HEK293 (cell line): ENCODE results near the gene DYNLT2B.

Experiments used
- CTCF ChIP-seq: fragments of 450-650 bp; formaldehyde crosslinking; IDR thresholded peaks from 2 replicates; pipeline ENCODE4 v1.5.1; 2016; ENCODE audit warnings: missing biosample characterization, missing genetic modification characterization
- HOXC10 ChIP-seq: sonication (generic); formaldehyde crosslinking; IDR thresholded peaks from 2 replicates; pipeline ENCODE4 v1.8.1; 2023; ENCODE audit warnings: mild to moderate bottlenecking, missing genetic modification reagents
- PATZ1 ChIP-seq: fragments of 450-650 bp; formaldehyde crosslinking; IDR thresholded peaks from 2 replicates; pipeline ENCODE4 v1.5.1; 2016; ENCODE audit warnings: missing biosample characterization, missing genetic modification characterization
- REST ChIP-seq: fragments of 450-650 bp; formaldehyde crosslinking; IDR thresholded peaks from 2 replicates; pipeline ENCODE4 v1.5.1; 2016; ENCODE audit warnings: missing biosample characterization, missing genetic modification characterization
- SP2 ChIP-seq: fragments of 450-650 bp; formaldehyde crosslinking; IDR thresholded peaks from 2 replicates; pipeline ENCODE4 v1.5.1; 2016; ENCODE audit warnings: missing biosample characterization, missing genetic modification characterization
- ZBTB17 ChIP-seq: fragments of 450-650 bp; formaldehyde crosslinking; IDR thresholded peaks from 2 replicates; pipeline ENCODE4 v1.5.1; 2016; ENCODE audit warnings: missing biosample characterization, missing genetic modification characterization
- ZBTB44 ChIP-seq: fragments of 450-650 bp; IDR thresholded peaks from 2 replicates; pipeline ENCODE4 v1.5.1; 2018; ENCODE audit warnings: missing biosample characterization, mild to moderate bottlenecking, missing genetic modification characterization
- ZBTB49 ChIP-seq: fragments of 450-650 bp; formaldehyde crosslinking; IDR thresholded peaks from 2 replicates; pipeline ENCODE4 v1.5.1; 2016; ENCODE audit warnings: missing biosample characterization, missing genetic modification characterization, low read depth
- ZNF138 ChIP-seq: fragments of 450-650 bp; formaldehyde crosslinking; IDR thresholded peaks from 2 replicates; pipeline ENCODE4 v1.5.1; 2016; ENCODE audit warnings: missing biosample characterization, missing genetic modification characterization, borderline replicate concordance
- ZNF274 ChIP-seq, 2 experiments: fragments of 200-500 bp in 1 of 2; fragments of 450-650 bp in 1 of 2; sonication (Bioruptor generic) in 1 of 2; formaldehyde crosslinking in 1 of 2; IDR thresholded peaks; 2 replicates each; pipeline versions ENCODE4 v1.5.1 to v1.6.1; 2014 to 2016; ENCODE audit warnings: borderline replicate concordance in 1 of 2, inconsistent platforms in 1 of 2, low read length in 1 of 2, missing biosample characterization in 1 of 2, missing genetic modification characterization in 1 of 2
- ZNF488 ChIP-seq: fragments of 450-650 bp; formaldehyde crosslinking; IDR thresholded peaks from 2 replicates; pipeline ENCODE4 v1.5.1; 2016; ENCODE audit warnings: missing biosample characterization, missing genetic modification characterization
- ZNF639 ChIP-seq: fragments of 450-650 bp; formaldehyde crosslinking; IDR thresholded peaks from 2 replicates; pipeline ENCODE4 v1.5.1; 2016; ENCODE audit warnings: missing biosample characterization, missing genetic modification characterization

- TF ChIP-seq ZBTB49 (tag by site-specific recombination) (no peak), CTCF (tag by site-specific recombination) (no peak), ZNF639 (tag by site-specific recombination) (no peak), ZNF138 (tag by site-specific recombination) (no peak), ZBTB44 (no peak), SP2 (tag by site-specific recombination) (no peak), ZBTB17 (no peak), REST (no peak), HOXC10 (CRISPR knock-in tag) (no peak), ZNF274 (IDR thresholded peaks at IDR 0.05; ENCODE audit: low read length) (no peak), ZNF274 (tag by site-specific recombination; IDR thresholded peaks at IDR 0.05; ENCODE audit: borderline replicate concordance) (no peak), ZNF488 (tag by site-specific recombination) (no peak), PATZ1 (tag by site-specific recombination) (no peak)
Measured at GRCh38 chr3:196254376-196255283, 63.4 kb downstream of the DYNLT2B start.
